Activated CD4-positive, CD25-positive, alpha-beta regulatory T cell treated with anti-CD3 and anti-CD28 coated beads, Interleukin-2, amount 50 U/mL, for 24 hours (primary cell): ENCODE data around the gene HNRNPH2.

Experiments
- ATAC-seq, 2 donors: fragments of 150-1000 bp; cut with Tn5 transposase; one replicate each; pipeline ENCODE4 v1.10.0; 2021; ENCODE audit warnings: mild to moderate bottlenecking in 1 of 2, moderate library complexity in 1 of 2

The HNRNPH2 gene

GRCh38 chrX:101407748-101408531 is at the start of gene HNRNPH2, which contains the start of gene GLA:
HNRNPH2 (plus strand) TSS chrX:101408222; CDS start chrX:101411989, 3,767 bp downstream.
GLA (minus strand) TSS chrX:101407925; CDS start chrX:101407903, 22 bp downstream.
- peak; percentile 90 to 94 for ATAC-seq

- ATAC-seq, result no peak
Measured at GRCh38 chrX:101359966-101360365, 48.1 kb upstream of the HNRNPH2 start.

- no peak for ATAC-seq
Measured at GRCh38 chrX:101360390-101360789, 47.6 kb upstream of the HNRNPH2 start.

DNA sequence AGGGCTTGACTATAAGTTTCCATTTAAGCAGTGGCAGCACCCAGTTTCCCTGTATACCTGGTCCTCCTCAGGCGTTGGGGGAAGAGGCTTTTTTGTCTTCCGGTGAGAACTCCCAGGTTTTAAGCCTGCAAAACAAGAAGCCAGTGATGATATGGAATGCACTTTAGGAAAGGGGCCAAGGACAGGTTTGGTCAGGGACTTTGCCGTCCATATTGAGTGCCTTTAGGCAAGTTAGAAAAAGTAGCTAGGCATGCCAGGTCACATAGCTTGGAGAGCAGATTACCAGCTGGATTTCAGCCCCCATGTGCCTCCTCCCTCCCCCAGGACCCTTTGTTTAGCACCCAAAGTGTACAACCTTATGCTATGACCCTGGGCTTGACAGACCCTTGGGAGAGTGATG is 45.9 kb upstream of the HNRNPH2 start:
- no peak for ATAC-seq

GRCh38 chrX:101362757-101363156 is 45.3 kb upstream of the HNRNPH2 start:
- ATAC-seq, result no peak

GRCh38 chrX:101365301-101365795 is 42.7 kb upstream of the HNRNPH2 start:
- ATAC-seq, result no peak

DNA sequence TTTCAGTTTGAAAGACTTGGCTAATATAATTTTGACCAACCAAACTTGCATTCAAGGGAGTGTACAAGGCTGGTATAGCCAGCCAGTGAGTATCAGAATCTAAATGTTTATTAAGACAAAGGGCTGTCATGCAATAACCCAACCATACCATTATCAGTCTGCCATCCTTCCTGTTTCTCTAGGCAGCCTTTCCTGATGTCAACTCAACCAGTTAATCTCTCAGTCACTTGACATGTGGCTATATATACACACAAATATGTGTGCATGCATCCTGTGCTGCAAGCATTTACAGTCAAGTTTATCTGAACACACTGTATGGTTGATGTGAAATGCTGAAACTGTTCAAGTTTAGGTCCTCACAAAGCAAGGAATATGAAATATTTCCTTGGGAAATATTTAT is 39.2 kb upstream of the HNRNPH2 start:
- no peak for ATAC-seq

DNA sequence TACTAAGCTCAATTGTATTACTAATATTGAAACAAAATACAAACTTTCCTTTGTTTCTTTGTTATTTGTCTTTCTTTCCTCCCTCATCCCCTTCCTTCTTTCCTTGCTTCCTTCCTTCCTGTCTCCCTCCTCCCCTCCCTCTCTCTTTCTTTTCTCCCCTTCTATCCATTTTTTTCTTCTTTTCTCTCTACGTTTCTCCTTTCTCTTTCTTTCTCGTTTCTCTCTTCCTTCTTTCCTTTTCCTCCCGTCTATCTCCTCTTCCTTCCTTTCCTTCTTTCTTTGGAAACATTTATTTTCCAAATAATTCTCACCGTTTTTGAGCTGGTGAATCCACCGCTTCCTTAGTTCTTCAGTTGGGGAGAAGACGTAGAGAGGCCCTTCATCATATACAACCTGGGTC is 38.3 kb upstream of the HNRNPH2 start:
- no peak for ATAC-seq

DNA sequence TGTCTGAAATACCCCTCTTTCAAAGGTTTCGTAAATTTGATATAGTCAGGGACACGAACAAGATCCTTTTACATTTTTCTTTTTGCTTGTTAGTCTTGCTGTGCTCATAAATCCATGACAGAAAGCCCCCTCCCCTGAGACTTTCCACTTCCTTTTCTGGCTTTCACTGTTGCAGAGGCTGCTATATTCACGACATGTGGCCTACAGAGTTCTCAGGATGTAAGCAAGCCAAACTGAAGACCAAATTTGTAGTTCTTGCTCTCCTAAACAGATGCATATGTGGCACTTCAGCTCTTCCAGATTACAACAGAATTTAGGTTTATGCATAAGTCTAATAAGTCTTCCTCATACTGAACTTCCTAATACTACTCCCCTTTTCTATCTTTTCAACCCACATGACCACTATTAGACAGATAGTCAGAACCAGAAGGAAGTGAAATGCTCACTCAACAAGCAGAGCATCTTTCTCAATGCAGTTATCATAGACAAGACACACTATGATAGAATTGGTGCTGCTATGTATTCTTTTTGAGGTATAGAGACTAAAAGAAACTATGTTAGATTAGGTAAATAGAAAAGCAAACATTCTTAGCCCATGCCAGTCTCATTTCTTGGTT is 37.0 kb upstream of the HNRNPH2 start:
- no peak for ATAC-seq

DNA sequence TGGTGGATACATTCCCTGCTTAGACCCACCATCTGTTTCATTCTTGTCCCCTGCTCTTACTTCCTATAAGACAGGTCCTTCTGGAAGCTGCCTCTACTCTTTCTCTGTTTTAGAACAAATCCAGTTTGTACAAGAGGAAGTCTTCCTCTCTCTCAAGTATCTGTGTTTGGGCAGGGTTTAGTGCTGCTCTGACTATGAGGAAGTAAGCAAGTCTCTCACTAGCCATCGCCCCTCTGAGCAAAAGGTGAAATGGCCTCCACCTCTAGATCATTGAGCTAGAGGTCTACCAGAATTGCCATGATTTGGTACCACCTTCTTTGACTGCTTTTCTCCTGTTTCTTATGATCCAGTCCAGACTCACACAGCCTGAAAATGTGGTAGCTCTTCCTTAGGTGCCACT is 30.5 kb upstream of the HNRNPH2 start:
- ATAC-seq, result no peak

DNA sequence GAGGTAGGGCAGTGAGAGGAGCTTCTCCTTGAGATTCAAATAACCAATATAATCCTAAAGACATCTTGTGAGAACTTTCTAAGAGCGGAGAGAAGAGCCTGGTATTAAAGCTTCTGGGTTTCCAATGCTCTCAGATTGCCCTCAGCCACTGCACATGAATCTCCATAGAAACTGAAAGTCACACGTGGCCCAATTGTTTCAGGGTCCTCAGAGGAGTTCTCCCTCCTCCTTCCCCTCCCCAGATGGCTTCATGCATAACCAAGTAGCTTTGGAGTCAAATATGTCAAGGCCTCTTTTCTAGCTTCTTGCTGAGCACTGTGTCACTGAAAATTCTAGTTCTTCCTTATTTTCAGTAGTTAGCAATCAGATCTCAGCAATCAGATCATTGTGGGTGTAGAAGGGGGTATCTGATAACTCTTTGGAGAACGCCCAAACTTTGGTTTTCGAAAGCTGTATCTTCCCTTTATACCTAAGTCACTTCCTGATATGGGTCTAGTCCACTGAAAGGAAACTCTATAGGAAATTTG is 24.3 kb upstream of the HNRNPH2 start:
- no peak for ATAC-seq

- no peak for ATAC-seq
Measured at GRCh38 chrX:101385026-101385684, 22.9 kb upstream of the HNRNPH2 start.

DNA sequence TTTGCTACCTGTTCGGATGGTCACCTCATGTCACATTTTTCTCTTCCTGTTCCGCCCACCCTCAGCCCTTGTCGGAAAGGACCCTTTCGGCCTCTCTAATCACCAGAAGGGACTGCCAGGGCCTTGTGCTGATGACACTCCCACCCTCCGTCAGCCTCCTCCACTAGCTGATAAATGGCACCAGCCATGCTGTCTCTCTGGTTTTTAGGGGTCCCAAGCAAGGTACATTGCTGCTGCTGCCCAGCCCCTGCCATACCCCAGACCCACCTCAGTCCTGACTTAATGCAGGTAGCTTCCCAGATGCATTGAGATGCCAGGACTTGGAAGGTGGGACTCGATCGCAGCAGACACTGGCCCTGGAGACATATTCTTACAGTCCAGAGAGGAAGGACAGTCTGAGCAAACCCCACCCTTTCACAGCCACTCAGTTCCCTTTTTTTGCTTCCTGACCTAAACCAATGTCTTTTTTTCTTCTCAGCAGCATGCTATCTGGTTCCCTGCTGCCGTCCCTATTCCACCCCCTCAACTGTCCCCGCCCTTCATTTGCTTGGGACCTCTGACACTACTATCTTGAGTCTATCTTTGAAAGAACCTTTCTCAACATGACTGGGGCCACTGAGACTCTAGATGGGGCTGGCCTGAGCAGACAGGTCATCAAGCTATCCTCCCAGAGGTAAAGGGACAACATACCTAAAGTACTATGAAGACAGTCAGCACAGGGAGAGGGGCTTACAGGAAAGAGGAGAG is 22.1 kb upstream of the HNRNPH2 start, which contains the start of gene BTK:
Gene BTK (minus strand): TSS at position 397 of the 747 bp plus-strand sequence. CDS start 10,907 bp downstream, outside the sequence.
- ATAC-seq, result no peak

DNA sequence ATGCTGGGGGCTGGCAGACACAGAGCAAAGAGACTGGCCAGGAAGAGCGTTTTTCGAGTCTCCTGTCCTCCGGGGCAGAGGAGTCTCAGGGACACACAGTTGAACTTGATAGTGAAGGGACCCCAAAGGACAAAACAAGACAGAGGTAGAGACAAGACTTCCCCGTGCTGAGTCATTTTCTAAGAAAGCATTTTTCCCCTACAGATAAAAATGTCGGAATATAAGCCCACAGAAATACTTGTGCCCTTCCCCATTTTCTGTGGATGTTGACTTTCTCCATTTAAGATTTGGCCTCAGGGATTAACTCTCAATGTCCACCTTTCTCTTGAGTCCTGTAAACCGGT is 21.5 kb upstream of the HNRNPH2 start:
- ATAC-seq, result no peak

DNA sequence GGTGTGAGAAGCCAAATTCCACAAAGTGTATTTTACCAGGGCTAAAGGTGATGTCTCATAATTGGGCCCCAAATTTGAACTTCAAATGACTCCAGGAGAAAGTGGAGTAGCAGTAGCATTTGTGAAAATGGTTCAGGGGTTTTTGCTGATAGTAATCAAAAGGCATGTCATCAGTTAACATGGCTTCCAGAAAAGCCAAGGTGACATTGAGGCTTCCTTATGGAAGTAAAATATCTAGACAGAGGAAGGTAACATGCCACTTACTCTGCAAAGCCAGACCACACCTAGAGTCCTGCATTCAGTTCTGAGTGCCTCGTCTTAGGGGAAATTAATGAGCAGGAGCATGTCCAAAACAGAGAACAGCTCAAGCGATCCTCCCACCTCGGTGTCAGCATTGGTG is 19.4 kb upstream of the HNRNPH2 start:
- ATAC-seq, result no peak

GRCh38 chrX:101390664-101391525 is 17.1 kb upstream of the HNRNPH2 start, which contains the start of gene RPL36A:
RPL36A (plus strand) TSS chrX:101391011; CDS start chrX:101391044, 33 bp downstream.
- ATAC-seq, result peak; percentile 93

- no peak for ATAC-seq
Measured at GRCh38 chrX:101391831-101392230, 16.2 kb upstream of the HNRNPH2 start.

DNA sequence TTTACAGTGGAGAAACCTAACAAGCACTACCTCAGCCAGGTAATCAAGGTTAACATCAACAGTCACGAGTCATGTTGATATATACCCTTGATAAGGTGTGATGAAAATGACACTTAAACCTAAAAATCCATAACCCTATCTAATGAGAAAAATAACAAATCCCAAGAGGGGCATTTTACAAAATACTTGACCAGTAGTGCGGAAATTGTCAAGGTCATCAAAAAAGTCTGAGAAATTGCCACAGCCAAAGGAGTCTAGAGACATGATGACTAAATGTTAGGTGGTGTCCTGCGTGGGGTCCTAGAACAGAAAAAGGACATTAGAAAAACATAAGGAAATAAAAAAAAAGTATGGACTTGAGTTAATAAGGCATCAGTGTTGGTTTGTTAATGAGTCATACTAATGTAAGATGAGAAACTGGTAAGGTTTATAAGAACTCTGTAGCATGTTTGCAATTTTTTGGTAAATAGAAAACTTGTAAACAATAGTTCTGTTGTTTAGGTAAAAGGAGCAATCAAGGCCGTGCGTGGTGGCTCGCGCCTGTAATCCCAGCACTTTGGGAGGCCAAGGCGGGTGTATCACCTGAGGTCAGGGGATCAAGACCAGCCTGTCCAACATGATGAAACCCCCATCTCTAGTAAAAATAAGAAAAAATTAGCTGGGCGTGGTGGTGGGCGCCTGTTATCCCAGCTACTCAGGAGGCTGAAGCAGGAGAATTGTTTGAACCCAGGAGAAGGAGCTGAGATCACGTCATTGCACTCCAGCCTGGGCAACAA is 14.3 kb upstream of the HNRNPH2 start:
- ATAC-seq, result no peak

DNA sequence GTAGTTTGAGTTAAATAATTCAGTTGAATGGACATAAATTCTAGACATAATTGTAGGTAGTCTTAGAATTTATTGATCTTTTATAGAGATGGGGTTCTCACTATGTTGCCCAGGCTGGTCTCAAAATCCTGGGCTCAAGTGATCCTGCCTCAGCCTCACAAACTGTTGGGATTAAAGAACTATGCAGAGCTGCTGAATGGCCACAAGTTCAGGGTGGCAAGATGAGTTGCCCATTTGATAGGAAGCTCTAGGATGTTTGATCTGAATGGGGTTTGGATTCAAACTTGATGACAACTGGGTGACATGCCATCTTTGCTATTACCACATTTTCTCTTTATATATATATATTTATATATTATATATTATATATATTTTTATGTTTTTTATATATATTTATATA is 13.7 kb upstream of the HNRNPH2 start:
- ATAC-seq, result no peak

DNA sequence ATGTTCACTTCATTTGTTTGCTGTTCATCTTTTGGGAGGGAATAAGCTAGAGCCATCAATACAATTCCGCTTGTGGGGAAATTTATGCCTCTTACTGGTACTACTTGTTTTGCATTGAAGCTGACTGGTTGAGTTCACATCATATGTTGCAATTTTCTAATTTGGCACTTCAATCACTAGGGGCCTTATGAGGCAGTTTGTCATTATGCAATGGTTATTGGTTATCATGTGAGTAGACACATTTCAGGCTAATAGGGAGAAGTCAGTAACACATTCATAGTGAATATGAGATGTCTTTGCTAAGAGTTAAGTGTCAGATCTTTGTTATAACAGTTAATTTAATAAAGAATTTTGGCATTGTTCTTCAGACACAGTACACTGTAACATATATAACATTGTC is 12.2 kb upstream of the HNRNPH2 start:
- no peak for ATAC-seq

DNA sequence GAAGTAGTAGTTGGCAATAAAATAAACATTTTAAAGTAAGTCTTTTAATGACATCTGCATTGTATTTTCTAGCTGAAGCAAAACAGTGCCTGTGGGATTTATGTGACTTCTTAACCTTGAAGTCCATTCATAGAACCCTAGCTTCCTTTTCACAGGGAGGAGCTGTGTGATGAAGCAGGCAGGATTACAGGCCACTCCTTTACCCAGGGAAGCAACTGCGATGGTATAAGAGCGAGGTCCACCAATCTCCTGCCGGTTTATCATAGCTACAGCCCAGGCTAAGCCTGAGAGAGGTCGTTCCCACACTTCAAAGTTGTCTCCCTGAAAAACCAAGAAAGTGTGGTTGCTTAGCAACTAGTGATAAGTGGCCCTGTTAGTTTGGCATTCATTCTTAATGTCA is 10.2 kb upstream of the HNRNPH2 start:
- ATAC-seq, result no peak
